Upper lobe of right lung (tissue), 1 donor: Measurements from ENCODE around the gene PER2. TPM values are rescaled to one million over a fixed set of nuclear protein-coding genes. Genes with fewer than 3 reads are reported as not detected.

Experiments used
- ATAC-seq: fragments of 200-7000 bp; cut with Tn5 transposase; one replicate; pipeline ENCODE4 v1.9.1; 2020; ENCODE audit warnings: mild to moderate bottlenecking, moderate library complexity
- DNase-seq: peaks from one replicate; pipeline ENCODE4 v3.0.0-alpha.2; 2020
- H3K27ac ChIP-seq: fragments of 200-600 bp; one replicate; pipeline ENCODE4 v1.8.0; 2022
- H3K27me3 ChIP-seq: fragments of 200-600 bp; one replicate; pipeline ENCODE4 v1.8.0; 2022; ENCODE audit warnings: mild to moderate bottlenecking
- H3K36me3 ChIP-seq: fragments of 200-600 bp; one replicate; pipeline ENCODE4 v1.8.0; 2022
- H3K4me1 ChIP-seq: fragments of 200-600 bp; one replicate; pipeline ENCODE4 v1.8.0; 2022
- H3K4me3 ChIP-seq: fragments of 200-600 bp; one replicate; pipeline ENCODE4 v1.8.0; 2022; ENCODE audit warnings: mild to moderate bottlenecking
- H3K9me3 ChIP-seq: fragments of 200-600 bp; one replicate; pipeline ENCODE4 v1.8.0; 2022
- intact Hi-C: fragments of 100-400 bp; cut with DNase I; formaldehyde crosslinking; loops from one replicate; pipeline ENCODE4 v1.11.0; 2022
- total RNA-seq: library from RNA; stranded (reverse); fragmentation: NEBNext Ultra II Directional; extraction: Animal tissue kit (Norgen Biotek cat#: 25700); gene quantifications from one replicate; pipeline ENCODE4 v1.2.1, GENCODE V29; 2021
- TF ChIP-seq, protein P1 (sequence below): fragments of 200-600 bp; IDR thresholded peaks from one replicate; pipeline ENCODE4 v1.8.0; 2022; ENCODE audit warnings: antibody characterized with exemption
- donor health status: DM: no; HTN: yes; CAD: no; lungs with severe emphysema.

Gene PER2
- total RNA-seq, 1 donor from 2014 or later = 22.7 TPM

DNA sequence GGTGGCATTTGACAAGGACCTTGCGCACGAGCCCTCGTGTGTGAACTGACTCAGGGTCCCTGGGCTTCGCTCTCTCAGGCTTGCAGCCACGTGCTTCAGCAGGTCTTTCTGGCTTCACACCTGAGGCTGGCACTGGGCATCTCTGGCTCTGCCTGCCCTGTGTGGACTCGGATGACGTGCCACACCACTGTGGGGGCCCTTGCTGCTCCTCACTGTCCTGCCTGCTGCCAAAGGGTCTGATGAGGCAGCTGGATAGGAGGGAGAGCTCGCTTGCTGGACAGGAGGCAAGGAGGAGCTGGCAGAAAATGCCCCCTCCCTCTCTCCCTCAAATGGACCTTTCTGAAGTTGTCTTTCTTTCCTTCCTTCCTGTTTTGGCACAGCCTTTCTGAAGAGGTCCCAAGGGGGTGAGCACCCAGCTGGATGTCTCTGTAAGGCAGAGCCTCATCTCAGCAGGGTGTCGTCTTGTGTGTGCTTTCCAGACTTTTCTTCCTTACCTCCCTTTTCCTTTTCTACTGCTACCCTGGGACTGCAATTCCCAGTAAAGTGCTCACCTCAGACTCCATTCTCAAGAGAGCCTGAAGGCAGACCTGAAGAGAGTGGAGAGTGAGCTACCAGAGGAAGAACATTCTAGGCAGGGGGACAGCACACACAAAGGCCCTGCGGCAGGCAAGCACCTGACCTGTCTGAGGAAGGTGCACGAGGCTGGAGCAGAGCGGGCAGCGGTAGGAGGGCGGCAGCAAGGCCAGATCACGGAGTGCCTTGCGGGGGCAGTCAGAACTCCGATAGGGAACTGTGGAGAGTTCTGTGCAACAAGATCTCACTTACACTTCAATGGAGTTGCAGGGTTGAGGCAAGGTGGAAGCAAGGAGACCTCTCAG, 5.3 kb downstream of the PER2 start:
- Histone ChIP-seq H3K36me3 (no peaks in the 10 kb centered on the region), H3K4me1 (peaks cover 36% of the 10 kb centered on the region), H3K4me3 (no peak overlapping the region), H3K27me3 (no peaks in the 10 kb centered on the region), H3K27ac (no peak overlapping the region), H3K9me3 (no peaks in the 10 kb centered on the region)
- ATAC-seq (no peak), DNase-seq (no peak)
- intact Hi-C loops = no loop called here
- TF ChIP-seq, protein P1, sequence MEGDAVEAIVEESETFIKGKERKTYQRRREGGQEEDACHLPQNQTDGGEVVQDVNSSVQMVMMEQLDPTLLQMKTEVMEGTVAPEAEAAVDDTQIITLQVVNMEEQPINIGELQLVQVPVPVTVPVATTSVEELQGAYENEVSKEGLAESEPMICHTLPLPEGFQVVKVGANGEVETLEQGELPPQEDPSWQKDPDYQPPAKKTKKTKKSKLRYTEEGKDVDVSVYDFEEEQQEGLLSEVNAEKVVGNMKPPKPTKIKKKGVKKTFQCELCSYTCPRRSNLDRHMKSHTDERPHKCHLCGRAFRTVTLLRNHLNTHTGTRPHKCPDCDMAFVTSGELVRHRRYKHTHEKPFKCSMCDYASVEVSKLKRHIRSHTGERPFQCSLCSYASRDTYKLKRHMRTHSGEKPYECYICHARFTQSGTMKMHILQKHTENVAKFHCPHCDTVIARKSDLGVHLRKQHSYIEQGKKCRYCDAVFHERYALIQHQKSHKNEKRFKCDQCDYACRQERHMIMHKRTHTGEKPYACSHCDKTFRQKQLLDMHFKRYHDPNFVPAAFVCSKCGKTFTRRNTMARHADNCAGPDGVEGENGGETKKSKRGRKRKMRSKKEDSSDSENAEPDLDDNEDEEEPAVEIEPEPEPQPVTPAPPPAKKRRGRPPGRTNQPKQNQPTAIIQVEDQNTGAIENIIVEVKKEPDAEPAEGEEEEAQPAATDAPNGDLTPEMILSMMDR = no peak

DNA sequence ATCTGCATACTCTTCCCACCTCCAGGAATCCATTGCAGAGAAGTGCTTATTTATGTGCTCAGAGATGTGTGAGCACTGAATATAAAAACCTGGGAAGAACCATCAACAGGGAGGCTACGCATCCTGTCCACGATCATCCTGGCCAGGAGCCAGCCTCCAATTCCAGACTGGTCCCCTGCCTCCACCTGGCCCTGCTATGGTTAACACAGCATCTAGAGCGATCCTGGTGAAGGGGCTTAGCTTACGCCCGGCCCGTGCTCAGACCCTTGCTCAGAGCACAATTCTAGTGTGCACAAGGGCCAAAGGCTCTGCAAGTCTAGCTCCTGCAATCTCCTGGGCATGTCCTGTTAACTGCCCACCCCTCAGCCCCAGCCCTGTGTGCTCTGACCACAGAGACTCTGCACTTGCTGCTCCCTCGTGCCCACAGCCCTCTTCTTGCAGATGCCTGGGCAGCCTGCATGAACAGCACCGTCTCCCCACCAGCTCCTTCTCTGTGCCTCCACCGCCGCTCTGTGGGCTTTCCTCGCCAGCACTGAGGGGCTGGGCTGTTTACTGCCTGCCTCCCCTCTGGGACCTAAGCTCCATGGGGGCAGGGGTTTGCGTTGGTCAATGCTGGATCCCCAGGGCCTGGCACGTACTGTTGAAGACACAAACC, 6.5 kb downstream of the PER2 start:
- no peaks in the 10 kb centered on the region for H3K27me3 ChIP-seq
- ATAC-seq (no peak), DNase-seq (no peak)
- H3K4me1 ChIP-seq = peaks cover 25% of the 10 kb centered on the region
- no peak overlapping the region for H3K4me3 ChIP-seq
- no peak overlapping the region for H3K27ac ChIP-seq
- peaks cover 6% of the 10 kb centered on the region for H3K36me3 ChIP-seq
- intact Hi-C loops = no loop called here
- TF ChIP-seq, protein P1 = no peak
- no peaks in the 10 kb centered on the region for H3K9me3 ChIP-seq

DNA sequence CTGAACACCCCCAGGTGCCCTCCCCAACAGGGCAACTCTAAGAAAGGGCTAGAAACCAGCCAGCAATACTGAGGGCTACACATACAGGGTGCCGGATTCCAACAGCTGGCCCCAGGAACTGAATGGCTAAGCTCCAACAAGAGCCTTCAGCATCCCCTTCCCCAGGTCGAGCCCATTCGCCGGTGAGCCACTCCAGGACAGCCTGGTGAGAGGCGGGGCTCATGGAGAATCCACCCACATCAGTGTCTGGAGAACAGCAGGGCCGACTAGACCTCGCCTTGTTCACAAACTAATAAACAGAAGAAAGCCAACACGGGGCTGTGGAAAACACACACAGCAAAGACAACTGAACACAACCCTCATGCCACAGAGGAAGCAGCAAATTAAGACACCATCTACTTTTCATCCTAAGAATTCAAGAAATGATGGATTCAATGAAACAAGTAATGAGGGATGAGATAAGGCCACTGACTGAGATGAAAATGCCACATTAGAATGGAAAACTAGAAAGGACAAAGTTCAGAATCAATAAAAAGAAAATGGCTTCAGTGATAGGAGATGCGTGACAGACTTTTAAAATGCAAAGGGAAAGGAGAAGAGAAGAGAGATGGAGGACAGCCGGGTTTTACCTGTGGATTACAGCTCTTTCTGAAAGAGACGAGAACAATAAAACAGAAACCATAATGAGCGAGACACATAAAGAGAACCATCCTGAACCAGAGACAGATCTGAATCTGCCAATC, 8.2 kb downstream of the PER2 start:
- Histone ChIP-seq H3K9me3 (no peaks in the 10 kb centered on the region), H3K27ac (no peak overlapping the region), H3K36me3 (peaks cover 23% of the 10 kb centered on the region), H3K4me3 (no peak overlapping the region), H3K4me1 (peaks cover 8% of the 10 kb centered on the region), H3K27me3 (no peaks in the 10 kb centered on the region)
- TF ChIP-seq, protein P1 = no peak
- no peak for ATAC-seq
- DNase-seq = no peak
- intact Hi-C loops = no loop called here

DNA sequence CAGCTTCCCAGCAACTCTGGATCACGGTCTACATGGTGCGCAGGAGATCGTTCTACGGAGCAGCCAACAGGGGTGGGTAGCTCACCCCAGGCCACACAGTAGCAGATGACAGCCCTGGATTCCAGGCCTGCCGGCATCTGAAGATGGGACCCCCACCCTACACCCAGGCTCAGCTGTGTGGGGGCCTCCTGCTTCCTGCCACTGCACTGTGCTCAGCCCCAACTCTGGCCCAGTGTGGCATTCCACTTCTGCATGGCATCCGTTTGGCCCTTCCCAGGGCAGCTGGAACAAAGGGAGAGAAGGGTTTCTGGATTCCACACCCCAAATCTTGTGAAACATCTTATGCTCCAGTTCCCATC, 9.1 kb downstream of the PER2 start:
- no peak for DNase-seq
- intact Hi-C loops = no loop called here
- Histone ChIP-seq H3K27ac (no peak overlapping the region), H3K4me3 (no peak overlapping the region), H3K9me3 (no peaks in the 10 kb centered on the region), H3K36me3 (peaks cover 33% of the 10 kb centered on the region), H3K27me3 (no peaks in the 10 kb centered on the region), H3K4me1 (no peaks in the 10 kb centered on the region)
- TF ChIP-seq, protein P1 = no peak
- no peak for ATAC-seq

DNA sequence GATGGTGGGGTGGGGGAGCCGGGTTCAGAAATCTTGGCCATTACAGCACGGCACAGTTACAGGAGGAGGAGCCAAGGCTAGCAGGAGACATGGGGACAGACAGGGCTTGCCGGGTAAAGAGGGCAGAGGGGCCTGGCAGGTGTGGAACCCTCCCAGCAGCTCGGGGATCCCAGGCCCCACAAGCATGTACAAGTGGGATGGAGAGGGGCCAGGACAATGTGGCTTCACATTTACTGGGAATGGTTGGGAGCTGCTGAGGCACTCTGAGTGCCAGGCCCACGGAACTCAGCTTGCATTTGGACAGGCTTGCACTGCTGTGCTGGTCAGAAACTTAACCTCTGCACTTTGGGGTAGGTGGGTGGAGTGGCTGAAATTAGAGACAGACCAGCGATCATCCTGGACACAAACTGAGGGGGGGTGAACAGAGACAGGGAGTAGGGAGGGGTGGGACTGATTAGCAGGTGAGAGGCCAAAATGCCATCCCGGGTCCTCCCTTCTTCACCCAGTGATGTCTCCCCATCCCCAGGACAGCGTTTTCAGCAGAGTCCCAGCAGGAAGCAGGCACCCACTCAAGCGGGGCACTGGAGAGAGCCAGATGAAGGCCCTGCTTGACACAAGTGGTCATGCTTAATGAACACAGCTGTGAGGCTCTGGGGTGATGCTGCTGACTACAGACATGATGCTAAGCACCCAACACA, 9.6 kb downstream of the PER2 start:
- no peak overlapping the region for H3K4me3 ChIP-seq
- TF ChIP-seq, protein P1 = no peak
- H3K27me3 ChIP-seq = no peaks in the 10 kb centered on the region
- H3K9me3 ChIP-seq = no peaks in the 10 kb centered on the region
- ATAC-seq = no peak
- intact Hi-C loops = no loop called here
- H3K4me1 ChIP-seq = no peaks in the 10 kb centered on the region
- H3K27ac ChIP-seq = no peak overlapping the region
- H3K36me3 ChIP-seq = peaks cover 37% of the 10 kb centered on the region
- no peak for DNase-seq
